HG03095 (cell line): ENCODE results near the gene ARR3.
"Not testable (repeated sequence)": the region's sequence is repeated elsewhere in the genome, so short reads cannot be mapped to it uniquely, and the experiment has no call there.

Source experiments
- ATAC-seq: cut with Tn5 transposase; IDR thresholded peaks from one replicate; pipeline ENCODE4 v1.9.1; 2021; ENCODE audit warnings: moderate library complexity; ENCODE audit not compliant: unreplicated experiment

ARR3 gene

DNA sequence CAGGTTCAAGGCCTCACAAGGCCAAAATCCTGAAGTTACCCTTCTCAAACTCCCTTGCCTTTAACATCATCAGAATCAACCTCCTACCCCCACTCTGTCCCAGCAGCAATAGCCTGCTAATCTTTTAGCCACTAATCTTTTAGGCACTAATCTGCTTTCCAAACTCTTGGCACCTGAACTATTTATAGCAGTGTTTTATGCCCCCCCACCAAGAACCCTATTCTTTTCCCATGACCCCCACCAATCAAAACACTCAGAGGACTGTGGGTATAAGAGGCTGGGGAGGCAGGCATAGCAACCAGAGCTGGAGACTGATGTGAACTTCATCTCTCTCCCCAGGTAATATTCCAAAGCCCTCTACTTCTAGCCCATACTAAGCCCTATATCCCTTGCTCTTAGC is at the start of gene ARR3:
Gene ARR3 (plus strand): TSS at position 301 of the 400 bp plus-strand sequence. CDS start 1,052 bp downstream, outside the sequence.
- ATAC-seq = no peak

DNA sequence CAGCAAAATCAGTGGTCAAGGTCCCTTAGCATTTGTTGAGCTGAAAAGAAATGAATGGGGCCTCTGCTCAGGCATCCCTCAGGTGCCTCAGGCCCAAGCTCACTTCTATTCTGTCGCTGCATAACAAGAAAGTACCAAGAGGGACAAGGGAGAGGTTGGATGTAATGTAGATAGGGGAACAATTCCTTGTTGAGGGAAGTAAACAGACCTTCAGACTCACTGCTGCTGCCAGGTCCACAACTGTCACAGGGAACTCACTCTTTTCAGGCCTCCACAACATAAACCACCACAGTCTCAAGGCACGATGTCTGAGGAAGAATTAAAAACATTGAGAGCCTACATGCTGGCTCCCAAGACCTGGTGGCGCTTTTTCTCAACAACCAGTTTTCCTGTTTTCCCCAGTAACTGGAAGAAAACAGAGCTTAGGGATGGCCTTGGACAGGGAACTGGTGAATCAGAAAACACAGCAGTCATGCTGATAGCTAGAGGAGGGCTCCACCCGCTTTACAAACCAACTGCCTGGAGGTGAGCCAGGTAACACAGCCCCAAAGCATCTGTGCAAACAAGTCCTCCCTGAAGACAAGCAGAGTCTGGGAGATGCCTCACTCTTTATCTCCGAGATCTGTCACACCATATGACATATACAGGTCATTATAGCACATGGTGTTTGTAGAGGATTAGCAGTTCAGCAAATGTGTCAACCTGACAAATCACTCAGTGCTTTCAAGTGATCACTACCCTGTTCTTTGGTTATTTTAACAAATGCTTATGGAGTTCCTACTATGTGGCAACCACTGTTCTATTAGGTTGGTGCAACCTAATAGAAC is 48.0 kb upstream of the ARR3 start:
- ATAC-seq = no peak

GRCh38 chrX:70226048-70226447 is 42.1 kb upstream of the ARR3 start:
- no peak for ATAC-seq

- no peak for ATAC-seq
Observed at GRCh38 chrX:70226687-70227086, 41.4 kb upstream of the ARR3 start.

DNA sequence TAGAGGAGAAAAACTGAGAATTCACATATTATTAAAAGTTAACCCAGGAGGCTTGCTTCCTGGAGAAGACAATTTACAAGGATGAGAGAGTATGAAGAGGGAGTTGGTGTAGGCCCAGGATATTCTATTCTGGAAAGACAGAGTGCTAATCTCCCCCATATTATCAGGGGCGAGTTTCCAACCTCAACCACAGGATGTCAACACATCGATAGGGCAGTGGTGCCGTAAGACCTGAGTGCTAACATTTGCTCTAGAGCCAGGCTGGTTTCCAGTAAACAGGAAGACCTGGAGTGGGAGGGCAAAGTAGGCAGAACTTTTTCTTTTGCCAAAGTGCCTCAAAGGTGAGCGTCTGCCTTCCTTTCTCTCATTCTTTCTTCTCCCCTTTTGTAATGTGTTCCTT is 36.5 kb upstream of the ARR3 start:
- no peak for ATAC-seq

DNA sequence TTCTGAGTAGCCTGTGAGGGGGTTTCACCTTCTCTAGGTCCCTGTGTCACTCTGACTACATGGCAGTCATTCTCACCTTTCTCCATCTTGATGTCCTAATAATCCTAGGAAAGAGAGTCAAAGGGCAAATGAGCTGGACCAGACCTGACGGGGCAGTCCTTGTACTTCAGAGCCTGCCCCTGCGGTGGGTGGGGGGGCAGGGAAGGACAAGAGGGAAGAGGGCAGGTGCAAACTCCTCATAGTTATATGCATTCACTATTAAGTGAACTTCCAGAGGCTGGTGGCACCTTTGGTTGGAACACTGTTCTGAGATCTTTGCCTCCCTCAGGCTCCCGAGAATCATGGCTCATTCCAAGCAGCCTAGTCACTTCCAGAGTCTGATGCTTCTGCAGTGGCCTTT is 33.8 kb upstream of the ARR3 start, which contains the start of gene AWAT1:
Gene AWAT1 (plus strand): TSS at position 301 of the 400 bp plus-strand sequence. CDS start 41 bp downstream, at position 342.
- no peak for ATAC-seq

DNA sequence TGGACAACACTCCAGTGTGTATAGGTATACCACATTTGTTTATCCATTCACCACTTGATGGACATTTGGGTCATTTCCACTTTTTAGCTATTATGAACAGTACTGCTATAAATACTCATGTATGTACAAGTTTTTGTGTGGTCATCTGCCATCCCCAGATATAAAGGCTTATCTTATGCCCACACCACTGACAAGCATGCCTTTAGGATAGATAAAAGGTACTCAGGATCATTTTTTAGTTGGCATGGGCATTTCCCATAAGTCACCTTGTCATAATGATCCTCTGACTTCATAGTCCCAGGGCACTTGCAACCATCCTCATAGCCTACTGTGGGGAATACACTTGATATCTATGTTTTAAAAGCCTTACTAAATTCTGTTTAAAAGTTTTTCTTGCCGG is 27.4 kb upstream of the ARR3 start:
- ATAC-seq = no peak

GRCh38 chrX:70241501-70241900 is 26.6 kb upstream of the ARR3 start:
- no peak for ATAC-seq

DNA sequence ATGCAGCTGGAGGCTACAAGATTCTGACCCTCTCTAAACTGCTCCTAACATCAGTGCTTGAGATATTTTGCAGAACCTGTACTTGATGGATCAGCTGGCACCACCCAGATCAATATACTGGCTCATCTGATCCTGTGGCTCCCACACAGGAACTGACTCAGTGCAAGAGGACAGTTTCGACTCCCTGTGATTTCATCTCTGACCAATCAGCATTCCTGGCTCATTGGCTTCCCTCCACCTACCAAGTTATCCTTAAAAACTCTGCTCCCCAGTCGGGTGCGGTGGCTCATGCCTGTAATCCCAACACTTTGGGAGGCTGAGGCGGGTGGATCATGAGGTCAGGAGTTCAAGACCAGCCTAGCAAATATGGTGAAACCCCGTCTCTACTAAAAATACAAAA is 24.5 kb upstream of the ARR3 start:
- ATAC-seq = not testable (repeated sequence)

- ATAC-seq = no peak
Observed at GRCh38 chrX:70244881-70245280, 23.3 kb upstream of the ARR3 start.

GRCh38 chrX:70247252-70247651 is 20.9 kb upstream of the ARR3 start:
- no peak for ATAC-seq

GRCh38 chrX:70252491-70252890 is 15.6 kb upstream of the ARR3 start:
- ATAC-seq = no peak

DNA sequence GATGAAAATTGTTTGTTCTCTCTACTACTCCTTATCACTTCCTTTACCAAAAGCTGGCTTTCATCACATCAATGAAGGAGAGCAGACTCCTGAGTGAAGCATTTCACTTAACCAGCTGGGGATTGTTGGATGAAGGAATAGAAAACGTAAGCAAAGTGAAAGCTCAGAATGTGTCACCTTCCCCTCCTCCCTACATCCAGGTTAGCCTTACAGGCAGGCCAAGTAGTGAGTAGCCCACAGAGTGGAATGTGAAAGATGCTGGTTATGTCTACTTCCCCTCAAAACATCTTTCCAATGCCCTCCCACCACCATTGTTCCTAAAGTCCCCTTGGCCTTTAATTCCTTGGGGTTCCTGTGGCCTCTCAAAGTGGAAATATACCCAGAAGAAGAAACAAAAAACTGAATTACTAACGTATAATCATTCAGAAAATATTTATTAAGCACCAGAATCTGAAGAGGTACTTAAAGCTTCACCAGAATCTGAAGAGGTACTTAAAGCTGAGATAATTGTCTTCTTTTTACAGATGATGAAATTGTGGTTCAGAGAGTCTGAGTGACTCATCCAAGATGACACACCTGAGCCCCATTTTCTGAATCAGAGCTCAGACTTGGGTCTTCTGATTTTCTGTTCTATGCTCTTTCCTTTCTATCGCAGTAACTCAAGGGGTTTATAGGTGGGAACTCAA is 14.6 kb upstream of the ARR3 start:
- ATAC-seq = no peak

DNA sequence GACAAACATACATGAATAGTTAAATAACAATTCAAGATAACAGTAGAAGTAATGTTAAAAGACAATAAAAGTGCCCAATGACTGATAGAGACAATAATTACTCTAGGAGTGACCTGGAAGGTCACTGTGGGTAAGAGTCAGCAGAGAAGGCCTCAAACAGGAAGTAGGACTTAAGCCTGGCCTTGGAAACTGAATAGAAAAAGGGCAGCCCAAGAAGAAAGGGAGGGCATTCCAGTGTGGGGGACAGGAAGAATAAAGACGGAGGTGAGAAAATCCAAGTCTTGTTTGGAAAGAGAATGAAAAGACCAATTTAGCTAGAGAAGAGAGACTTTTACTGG is 14.1 kb upstream of the ARR3 start:
- no peak for ATAC-seq

DNA sequence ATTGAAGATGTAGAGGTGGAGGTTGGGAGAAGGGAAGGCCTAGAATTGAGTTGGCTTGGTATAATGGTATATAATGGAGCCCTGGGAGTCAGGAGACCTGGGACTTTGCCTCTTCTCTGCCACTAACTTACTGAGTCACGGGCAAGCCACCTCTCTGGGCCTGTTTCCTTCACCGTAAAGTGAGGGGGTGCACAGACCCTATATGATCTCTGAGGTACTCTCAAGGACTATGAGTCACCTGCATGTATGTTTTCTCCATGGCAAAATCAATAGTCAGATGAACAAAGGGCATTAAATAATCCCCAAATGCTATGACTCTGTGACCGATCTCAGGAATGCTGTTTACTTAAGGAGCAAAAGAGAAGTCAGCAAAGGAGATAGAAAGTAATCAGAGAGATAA is 13.2 kb upstream of the ARR3 start:
- no peak for ATAC-seq

- no peak for ATAC-seq
Observed at GRCh38 chrX:70255452-70255851, 12.7 kb upstream of the ARR3 start.

DNA sequence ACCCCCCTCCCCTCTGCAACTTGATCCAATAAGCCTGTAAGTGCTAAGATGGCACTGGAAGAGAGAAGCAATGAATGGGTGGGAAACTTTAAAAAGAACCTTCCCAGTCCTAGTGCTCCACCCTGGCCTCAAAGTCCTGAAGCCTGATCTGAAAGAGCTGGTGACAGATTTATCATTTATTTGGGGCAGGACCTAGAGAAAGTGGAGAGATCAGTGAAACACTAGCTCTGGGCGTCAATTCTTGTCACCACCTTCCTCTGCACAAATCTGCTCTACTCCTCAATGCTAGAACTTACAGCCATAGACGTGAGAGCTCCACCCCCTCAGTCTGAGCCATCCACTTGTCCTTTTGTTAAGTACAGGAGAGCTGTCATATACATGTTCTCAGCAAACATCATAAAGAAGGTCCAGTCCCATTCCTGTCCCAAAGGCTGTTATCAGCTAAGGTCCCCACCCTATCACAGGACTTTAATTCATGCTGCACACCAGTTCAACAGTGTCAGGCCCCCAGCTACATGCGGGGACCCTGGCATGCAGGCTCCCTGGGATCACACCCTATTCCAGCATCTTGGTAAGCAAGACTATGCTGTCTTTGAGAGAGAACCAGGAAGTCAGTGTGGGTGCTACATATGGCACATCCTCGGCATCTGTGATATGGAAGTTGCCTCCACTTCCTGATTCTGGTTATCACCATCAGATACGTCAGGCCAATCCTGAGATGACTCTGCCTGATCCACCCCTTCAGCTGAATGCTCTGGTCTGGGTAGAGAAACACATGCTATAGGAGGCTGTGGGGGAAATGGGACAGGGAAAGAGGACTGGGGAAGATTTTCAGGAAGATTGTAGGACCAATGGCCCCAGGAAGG is 10.5 kb upstream of the ARR3 start:
- ATAC-seq = no peak

DNA sequence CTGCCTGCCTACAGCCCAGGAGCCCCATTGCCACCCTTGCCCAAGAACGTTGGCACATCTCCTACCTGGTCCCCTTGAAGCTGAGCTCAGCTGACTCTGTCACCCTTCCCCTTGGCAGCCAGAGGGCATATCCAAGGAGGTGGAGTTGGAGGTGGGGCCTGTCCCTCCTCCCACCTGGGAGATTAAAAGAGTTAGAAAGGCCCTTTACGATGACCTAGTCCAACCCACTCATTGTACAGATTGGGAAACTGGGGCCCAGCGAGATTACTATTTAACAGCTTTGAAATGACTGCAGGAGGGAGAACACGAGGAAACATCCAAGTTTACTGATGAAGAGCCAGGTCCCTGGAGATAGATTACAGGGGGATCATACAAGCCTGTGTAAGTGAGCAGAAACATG is 8.0 kb upstream of the ARR3 start, which contains the start of gene P2RY4:
Gene P2RY4 (minus strand): TSS at position 101 of the 400 bp plus-strand sequence. CDS start 580 bp downstream, outside the sequence.
- ATAC-seq = no peak

DNA sequence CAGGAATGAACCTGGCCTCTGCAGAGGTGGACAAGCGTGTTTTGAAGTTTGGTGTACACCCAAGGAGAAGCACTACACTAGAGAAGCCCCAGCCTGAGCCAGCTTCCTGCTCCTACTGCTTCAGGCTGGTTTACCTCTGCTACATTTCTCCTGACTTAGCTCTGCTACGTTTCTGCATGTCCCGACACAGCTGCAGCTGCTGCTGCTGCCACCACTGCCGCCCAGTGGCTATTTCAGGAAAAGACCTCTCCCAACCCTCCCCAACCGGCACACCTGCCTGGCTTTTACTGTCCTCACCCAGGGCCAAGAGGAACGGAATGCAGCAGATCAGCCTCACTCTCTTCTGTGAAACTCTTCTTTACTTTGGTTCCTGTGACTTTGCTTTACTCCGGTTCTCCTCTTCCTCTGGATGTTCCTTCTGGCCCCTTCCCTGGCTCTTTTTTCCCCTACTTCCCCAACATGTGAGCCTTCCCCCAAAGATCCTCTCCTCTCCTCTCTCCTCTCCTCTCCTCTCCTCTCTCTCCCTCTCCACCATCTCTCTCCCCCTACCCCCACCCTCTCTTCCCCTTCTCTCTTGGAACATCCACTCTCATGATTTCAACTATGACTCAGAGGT is 5.1 kb upstream of the ARR3 start:
- peak; percentile 65 for ATAC-seq

GRCh38 chrX:70264784-70265183 is 3.4 kb upstream of the ARR3 start:
- no peak for ATAC-seq

DNA sequence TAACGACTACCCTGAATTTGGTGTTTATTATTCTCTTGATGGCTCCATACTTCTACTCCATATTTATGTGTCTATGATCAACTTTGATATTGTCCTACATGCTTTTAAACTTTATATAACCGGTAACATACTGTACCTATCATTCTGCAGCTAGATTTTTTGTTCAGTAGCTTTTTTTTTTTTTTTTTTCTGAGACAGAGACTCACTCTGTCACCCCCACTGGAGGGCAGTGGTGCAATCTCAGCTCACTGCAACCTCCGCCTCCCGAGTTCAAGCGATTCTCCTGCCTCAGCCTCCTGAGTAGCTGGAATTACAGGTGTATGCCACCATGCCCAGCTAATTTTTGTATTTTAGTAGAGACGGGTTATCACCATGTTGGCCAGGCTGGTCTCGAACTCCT is 5.9 kb downstream of the ARR3 start:
- not testable (repeated sequence) for ATAC-seq
